IPS-18a (cell line): Measurements from ENCODE around the gene SH2B3.
"Not testable (repeated sequence)": the region's sequence is repeated elsewhere in the genome, so short reads cannot be mapped to it uniquely, and the experiment has no call there.

ENCODE experiments used
- H3K27ac ChIP-seq: one replicate; pipeline ENCODE4 v1.5.1; 2013; ENCODE audit warnings: low read length
- H3K27me3 ChIP-seq: one replicate; pipeline ENCODE4 v1.6.1; 2013; ENCODE audit warnings: mild to moderate bottlenecking, low read length; ENCODE audit not compliant: control insufficient read depth, insufficient read depth
- H3K36me3 ChIP-seq: one replicate; pipeline ENCODE4 v1.6.1; 2013; ENCODE audit warnings: low read depth, low read length; ENCODE audit not compliant: control insufficient read depth
- H3K4me1 ChIP-seq: one replicate; pipeline ENCODE4 v1.6.1; 2013; ENCODE audit warnings: low read depth, low read length; ENCODE audit not compliant: control insufficient read depth
- H3K4me3 ChIP-seq: one replicate; pipeline ENCODE4 v1.5.1; 2013; ENCODE audit warnings: low read length
- H3K9ac ChIP-seq: one replicate; pipeline ENCODE4 v1.6.1; 2013; ENCODE audit warnings: mild to moderate bottlenecking, low read length, moderate library complexity
- H3K9me3 ChIP-seq: one replicate; pipeline ENCODE4 v1.6.1; 2013; ENCODE audit warnings: low read depth, low read length; ENCODE audit not compliant: control insufficient read depth

SH2B3 gene

DNA sequence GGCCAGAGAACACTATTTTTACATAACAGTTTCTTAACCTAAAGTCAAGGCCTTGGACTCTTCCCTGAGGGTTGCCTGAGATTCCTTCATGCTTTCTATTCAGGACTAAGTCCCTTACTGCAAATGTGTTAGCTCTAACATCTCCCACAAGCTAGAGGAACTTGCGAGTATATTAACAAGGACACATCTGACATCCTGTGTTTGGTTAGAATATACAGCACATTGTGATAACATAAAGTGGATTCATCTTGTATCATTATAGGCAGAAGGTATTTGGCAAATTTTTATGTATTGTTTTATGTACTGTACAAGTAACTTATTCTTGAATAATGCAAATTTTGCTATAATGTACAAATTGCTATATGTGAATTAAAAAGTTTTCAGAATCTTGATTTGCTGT, 45.5 kb downstream of the SH2B3 start:
- Histone ChIP-seq H3K4me1 (no peaks in the 10 kb centered on the region), H3K27me3 (no peaks in the 10 kb centered on the region), H3K36me3 (peaks cover 77% of the 10 kb centered on the region), H3K27ac (no peak overlapping the region), H3K9ac (no peak overlapping the region), H3K9me3 (no peaks in the 10 kb centered on the region), H3K4me3 (no peak overlapping the region)

DNA sequence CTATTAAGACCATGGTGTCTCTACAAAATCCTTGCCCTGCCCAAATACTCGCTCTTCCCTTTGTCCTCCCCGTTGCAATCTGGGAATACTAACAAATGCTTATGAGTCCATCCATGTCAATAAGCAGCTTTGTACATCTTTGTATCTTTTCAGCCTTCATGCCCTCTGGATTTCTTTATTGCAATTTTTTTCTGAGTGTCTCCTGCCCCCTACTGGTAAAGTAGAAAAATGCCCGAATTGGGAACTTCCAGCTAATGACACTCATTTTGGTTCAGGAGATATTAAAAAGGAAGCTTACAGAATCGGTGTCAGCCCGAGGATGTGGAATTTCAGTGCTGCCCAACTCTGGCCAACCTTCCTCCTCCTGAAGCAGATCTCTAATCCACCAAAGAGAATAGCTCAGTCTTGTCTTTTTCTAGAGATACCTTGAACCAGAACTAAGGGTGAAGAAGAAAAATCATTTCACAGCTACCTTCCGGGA, 46.0 kb downstream of the SH2B3 start:
- Histone ChIP-seq H3K4me1 (no peaks in the 10 kb centered on the region), H3K27me3 (no peaks in the 10 kb centered on the region), H3K36me3 (peaks cover 76% of the 10 kb centered on the region), H3K9ac (no peak overlapping the region), H3K4me3 (no peak overlapping the region), H3K9me3 (no peaks in the 10 kb centered on the region), H3K27ac (no peak overlapping the region)

DNA sequence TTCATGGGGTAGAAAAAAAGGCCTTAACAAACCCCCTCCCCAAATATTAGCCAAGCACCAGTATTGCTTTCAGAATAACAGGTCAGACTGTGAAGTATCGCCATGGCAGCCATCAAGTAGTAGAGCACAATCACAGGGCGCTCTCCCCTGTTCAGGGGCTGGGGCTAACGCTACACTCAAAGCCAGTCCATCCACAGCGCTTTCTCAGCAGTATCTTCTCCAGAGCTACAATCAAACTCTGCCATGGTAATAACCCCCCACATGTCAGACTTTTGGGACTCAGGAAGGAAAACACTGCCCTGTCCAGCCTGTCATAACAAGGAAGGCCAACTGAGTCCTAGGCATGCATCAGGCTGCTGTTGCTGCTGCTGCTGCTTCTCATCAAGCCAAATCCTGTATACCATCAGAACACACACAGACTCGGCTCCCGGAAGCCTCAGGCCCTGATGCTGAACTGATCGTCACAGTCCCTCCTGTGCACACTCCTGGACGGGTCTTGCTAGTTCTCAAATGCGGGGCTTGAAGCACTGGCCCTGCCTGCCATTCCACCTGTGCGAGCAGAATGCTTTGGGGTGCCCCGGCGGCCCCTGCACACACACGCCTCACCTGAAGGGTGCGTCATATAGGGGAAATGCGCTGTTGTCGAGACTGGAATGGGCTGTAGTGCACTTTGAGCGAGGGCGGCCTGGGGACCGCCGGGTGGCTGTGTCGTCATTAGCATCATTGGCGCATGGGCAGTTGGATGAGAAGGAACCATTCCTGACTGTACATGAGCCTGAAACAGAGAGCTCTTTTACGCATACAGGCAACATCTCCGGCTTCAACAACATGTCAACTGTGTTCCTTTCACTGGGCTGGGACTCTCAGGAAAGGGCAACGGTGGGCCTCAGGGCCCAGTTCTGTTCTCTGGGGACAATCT, 47.6 kb downstream of the SH2B3 start:
- Histone ChIP-seq H3K9ac (no peak overlapping the region), H3K4me1 (no peaks in the 10 kb centered on the region), H3K4me3 (no peak overlapping the region), H3K27ac (no peak overlapping the region), H3K27me3 (no peaks in the 10 kb centered on the region), H3K36me3 (peaks cover 66% of the 10 kb centered on the region), H3K9me3 (no peaks in the 10 kb centered on the region)

DNA sequence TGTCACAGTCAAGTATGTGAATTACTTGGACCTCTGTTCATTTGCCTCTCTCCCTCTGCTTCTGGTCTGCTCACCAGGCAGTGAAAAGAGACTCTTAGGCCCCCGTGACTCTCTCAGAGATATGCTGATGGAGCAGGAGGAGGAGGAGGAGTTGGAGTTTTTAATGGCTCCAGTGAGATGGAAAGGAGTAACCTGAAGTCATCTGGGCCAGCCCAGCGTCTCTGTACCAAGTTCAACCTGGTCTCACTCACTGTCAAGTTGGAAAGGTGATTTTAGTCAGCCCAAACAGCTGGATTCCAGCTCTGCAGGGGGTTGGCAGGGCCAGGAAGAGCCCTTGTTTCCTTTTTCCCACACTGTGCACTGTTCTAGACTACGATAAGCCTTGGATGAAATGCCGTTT, 48.6 kb downstream of the SH2B3 start:
- peaks cover 56% of the 10 kb centered on the region for H3K36me3 ChIP-seq
- no peak overlapping the region for H3K4me3 ChIP-seq
- no peaks in the 10 kb centered on the region for H3K4me1 ChIP-seq
- H3K27ac ChIP-seq: no peak overlapping the region
- no peaks in the 10 kb centered on the region for H3K27me3 ChIP-seq
- H3K9ac ChIP-seq: no peak overlapping the region
- H3K9me3 ChIP-seq: no peaks in the 10 kb centered on the region

DNA sequence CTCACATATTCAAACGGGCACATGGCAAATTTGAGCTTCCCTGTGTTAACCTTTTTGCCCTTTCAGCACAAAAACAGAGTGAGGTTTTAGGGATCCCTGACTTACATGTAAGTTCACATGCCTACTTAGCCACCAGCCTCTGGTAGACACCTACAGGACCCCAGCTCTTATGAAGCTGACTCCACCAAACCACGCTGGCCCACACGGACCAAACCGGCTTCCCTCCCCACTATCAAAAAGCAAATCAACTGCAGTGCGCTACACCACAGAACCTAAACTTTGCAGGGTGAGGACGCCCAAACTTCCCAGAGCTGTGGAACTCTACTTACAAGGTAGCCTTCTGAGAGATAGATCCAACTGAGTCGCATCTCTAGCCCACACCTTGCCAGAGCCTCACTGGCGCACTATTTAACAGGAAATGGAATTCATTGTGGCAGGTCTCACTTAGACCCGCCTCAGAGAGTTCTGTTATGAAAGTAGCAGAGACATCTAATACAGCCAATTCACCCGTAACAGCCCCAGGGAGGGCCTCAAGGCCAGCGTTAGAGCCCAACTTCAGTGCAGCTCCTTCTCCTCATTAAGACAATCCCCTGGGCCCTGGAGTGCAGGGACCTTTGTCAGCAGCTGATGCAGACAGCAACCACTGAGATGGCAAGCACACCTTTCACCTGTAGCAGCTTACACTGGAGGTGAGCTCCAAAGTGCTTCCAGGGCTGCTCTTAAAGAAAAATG, 49.2 kb downstream of the SH2B3 start:
- H3K4me3 ChIP-seq: no peak overlapping the region
- peaks cover 52% of the 10 kb centered on the region for H3K36me3 ChIP-seq
- no peak overlapping the region for H3K27ac ChIP-seq
- H3K27me3 ChIP-seq: no peaks in the 10 kb centered on the region
- H3K9ac ChIP-seq: no peak overlapping the region
- no peaks in the 10 kb centered on the region for H3K4me1 ChIP-seq
- no peaks in the 10 kb centered on the region for H3K9me3 ChIP-seq

DNA sequence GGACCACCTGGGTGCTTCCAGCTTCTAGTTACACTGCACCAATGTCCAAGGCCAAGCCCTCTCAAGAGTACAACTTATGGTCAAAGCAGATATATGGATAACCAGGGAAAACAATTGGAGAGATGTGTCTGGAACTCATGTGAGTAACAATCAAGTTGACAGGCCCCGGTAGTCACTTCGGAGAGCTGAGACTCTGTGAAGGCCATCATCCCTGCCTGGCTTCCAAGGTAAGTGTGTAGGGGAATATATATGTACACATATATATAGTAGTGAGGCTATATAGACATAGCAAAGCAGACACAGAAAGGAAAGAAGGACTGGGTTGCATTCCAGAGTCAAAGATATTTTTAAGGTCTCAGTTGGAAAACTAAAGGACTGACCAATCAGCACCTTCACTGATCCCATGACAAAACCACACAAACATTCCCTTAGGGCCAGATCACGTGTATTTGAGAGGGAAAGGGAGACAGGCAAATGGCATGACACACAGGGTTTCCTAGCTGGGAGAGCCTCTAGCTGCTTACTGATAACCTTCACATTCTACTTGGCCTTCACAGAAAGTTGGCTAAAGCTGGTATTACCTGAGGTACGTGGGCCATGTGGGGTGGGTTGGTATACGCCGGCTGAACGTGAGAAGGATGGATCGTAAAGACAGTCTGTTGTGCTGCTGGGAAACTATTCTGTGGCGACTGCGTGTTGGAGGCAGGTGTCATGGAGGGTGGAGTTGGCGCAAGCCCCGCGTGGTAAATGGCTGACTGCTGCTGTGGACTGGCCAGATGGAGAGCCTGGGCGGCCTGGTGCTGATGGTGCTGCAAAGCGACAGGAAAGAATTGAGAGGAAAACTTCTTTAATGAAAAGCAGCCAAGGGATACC, 50.0 kb downstream of the SH2B3 start:
- Histone ChIP-seq H3K36me3 (peaks cover 45% of the 10 kb centered on the region), H3K9ac (no peak overlapping the region), H3K9me3 (no peaks in the 10 kb centered on the region), H3K4me3 (no peak overlapping the region), H3K4me1 (no peaks in the 10 kb centered on the region), H3K27me3 (no peaks in the 10 kb centered on the region), H3K27ac (no peak overlapping the region)

DNA sequence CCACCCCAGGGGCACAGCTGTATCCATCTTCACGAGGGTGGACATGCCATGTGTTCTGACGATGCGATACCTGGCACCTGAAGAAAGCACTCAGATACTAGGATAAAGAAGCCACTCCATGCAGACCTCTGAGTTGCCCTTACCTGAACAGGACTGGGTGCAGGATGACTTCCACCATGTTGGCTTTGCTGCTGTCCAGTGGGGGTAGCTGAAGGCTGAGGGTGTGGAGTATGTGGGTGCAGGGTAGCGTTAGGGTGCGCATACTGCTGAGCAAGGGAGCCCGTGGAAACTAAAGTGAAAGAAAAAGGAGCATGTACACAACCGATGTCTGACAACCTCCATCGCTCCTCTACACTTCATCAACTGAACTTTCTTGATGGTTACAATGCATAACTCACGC, 51.3 kb downstream of the SH2B3 start:
- Histone ChIP-seq H3K27ac (no peak overlapping the region), H3K27me3 (no peaks in the 10 kb centered on the region), H3K9me3 (no peaks in the 10 kb centered on the region), H3K4me1 (no peaks in the 10 kb centered on the region), H3K9ac (no peak overlapping the region), H3K4me3 (no peak overlapping the region), H3K36me3 (peaks cover 37% of the 10 kb centered on the region)

DNA sequence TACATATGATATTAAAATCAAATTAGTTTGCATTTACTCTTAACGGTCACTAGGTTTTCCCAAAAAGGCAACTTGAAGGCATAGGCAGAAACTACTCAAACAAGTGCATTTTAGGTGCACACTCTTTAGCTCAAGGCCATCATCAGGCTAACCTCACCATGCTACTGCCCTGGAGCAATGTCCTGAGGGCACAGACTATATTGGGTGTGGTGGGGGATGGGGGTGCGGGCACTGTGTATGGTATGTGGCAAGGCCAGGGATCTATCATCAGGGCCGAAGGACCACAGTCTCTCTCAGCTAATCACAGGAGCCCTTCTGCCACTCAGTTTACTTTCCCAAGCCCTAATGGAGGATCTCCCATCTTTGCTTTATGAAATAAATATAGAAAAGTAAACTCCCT, 51.9 kb downstream of the SH2B3 start:
- peaks cover 37% of the 10 kb centered on the region for H3K36me3 ChIP-seq
- no peak overlapping the region for H3K4me3 ChIP-seq
- no peak overlapping the region for H3K9ac ChIP-seq
- no peaks in the 10 kb centered on the region for H3K9me3 ChIP-seq
- H3K27me3 ChIP-seq: no peaks in the 10 kb centered on the region
- no peak overlapping the region for H3K27ac ChIP-seq
- H3K4me1 ChIP-seq: no peaks in the 10 kb centered on the region

DNA sequence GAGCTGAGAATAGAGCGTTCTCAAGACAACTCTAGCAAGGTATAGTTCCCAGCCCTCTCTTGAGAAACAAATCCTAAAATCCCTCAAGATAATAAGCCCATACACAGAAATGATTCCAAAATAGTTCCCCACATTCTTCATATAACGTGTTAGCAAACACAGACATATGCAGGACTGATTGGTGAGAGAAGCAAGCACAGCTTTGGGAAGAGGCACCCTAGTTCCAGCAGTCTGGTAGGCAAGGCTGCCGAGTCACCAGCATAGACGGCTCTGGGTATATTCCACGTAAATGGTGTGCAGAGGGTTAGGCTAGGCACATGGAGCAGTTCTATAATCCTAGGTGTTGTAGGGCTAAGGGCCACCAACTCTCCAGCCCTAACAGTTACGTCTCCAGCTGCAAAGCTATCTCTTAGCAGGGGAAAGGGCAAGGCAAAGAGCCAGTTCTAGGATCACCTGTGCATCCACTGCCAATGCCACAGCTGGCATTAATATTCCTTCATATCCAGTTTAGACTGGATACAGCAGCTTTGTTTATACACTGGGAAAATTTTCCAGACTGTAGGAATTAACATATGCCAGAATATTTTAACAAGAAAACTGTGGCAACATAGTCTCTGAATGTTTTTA, 52.9 kb downstream of the SH2B3 start:
- Histone ChIP-seq H3K27me3 (no peaks in the 10 kb centered on the region), H3K9ac (no peak overlapping the region), H3K4me3 (no peak overlapping the region), H3K4me1 (no peaks in the 10 kb centered on the region), H3K9me3 (no peaks in the 10 kb centered on the region), H3K27ac (no peak overlapping the region), H3K36me3 (peaks cover 30% of the 10 kb centered on the region)

DNA sequence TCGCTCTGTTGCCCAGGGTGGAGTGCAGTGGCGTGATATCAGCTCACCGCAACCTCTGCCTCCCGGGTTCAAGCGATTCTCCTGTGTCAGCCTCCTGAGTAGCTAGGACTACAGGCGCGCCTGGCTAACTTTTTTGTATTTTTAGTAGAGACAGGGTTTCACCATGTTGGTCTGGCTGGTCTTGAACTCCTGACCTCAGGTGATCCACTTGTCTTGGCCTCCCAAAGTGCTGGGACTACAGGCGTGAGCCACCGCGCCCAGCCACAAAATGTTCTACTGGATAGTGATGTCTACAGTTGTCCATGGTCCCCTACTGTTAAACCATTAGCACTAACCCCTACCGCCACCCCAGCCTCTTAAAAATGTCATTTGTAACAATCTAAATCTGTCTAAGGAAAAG, 54.4 kb downstream of the SH2B3 start:
- H3K27ac ChIP-seq, H3K9ac ChIP-seq, H3K4me1 ChIP-seq, H3K27me3 ChIP-seq, H3K9me3 ChIP-seq, H3K4me3 ChIP-seq: not testable (repeated sequence)
- peaks cover 22% of the 10 kb centered on the region for H3K36me3 ChIP-seq
